SKM-1 treated with dmso at 0.1 percent for 144 hours (cell line): ENCODE data around the gene VAMP7.
A peak's percentile ranks its signal among the peaks of the same experiment; 100 is the strongest.
"Not testable (repeated sequence)": the region's sequence is repeated elsewhere in the genome, so short reads cannot be mapped to it uniquely, and the experiment has no call there.

Experiments
- DNase-seq: peaks from one replicate; lab custom pipeline; 2025; ENCODE audit not compliant: unreplicated experiment; lab: John Stamatoyannopoulos, UW

Gene VAMP7, protein sequence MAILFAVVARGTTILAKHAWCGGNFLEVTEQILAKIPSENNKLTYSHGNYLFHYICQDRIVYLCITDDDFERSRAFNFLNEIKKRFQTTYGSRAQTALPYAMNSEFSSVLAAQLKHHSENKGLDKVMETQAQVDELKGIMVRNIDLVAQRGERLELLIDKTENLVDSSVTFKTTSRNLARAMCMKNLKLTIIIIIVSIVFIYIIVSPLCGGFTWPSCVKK

DNA sequence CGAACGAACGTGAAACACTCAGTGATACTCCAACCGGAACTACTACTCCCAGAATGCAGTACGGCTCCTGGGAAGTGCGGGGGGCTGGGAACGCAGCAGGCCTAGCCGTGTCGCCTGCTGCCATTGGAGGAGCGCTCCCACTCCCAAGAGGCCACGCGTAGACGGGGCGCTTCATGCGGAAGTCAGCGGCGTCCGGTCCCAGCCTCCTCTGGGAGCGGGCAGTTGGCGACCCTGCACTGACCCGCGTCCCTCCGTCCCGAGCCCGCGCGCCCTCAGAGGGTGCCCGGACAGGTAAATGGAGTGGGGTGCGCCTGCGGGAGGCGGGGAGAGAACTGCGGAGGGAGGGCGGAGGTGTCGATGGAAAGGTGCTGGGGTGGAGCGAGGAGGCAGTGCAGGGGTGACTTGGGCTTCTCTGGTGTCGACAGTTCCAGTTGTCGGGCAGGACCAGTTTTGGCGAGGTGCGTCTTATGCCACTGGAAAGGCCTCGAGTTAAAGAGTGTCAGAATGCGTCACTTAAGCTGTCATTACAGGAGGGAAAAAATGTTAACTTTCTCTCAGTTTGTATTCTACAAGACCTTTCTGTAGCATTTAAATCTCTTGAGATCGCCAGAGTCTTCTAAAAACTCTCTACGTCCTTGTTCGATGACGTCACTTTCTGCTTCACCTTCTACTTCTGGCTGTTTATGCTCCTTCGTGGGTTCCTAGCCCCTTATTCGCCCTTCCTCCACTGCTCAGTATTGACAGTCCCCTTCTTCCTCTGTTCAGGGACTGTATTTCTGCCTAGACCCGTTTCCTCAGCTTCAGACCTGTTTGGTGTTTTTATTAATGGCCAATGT is at the start of gene VAMP7:
TSS of gene VAMP7 (plus strand) at position 188 of the 836 bp plus-strand sequence. CDS start 8,122 bp downstream, outside the sequence.
- peak; percentile 82 for DNase-seq

DNA sequence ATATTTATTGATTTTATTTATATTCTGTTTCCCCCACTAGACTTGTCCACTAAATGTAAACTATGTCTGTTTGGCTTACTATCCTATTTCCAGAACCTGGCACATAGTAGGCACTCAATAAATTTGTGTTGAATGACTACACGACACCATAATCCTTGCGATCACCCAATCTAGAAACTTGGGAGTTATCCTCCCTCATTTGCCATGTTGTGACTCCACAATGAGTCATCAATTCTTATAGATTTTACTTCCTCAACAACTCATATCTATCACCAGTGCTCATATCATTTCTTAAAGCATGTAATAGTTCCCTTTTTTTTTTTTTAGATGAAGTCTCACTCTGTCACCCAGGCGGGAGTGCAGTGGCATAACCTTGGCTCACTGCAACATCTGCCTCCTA is 39.9 kb upstream of the VAMP7 start:
- DNase-seq, result peak; percentile 67

DNA sequence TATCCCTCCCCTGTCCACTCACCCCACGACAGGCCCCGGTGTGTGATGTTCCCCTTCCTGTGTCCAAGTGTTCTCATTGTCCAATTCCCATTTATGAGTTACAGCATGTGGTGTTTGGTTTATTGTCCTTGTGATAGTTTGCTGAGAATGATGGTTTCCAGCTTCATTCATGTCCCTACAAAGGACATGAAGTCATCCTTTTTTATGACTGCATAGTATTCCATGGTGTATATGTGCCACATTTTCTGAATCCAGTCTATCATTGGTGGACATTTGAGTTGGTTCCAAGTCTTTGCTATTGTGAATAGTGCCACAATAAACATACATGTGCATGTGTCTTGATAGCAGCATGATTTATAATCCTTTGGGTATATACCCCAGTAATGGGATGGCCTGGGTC is 29.4 kb upstream of the VAMP7 start:
- not testable (repeated sequence) for DNase-seq

DNA sequence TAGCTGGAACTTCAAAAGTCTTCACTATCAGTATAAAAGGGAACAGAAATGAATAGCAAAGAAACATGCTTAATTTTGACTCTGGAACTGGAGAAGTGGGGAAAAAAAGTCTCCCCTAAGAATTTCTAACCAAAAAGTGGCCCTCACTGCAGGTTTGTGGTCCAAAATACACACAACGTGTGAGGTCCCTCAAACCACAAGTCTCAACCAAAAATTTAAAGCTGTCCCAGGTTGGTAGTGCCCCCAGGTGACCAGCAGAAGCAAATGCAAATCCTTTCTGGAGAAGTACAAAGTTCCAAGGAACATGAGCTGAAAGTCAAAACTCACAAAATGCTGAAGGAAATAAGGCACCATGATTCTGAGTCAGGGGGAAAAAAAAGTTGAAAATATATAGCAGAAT is 23.6 kb upstream of the VAMP7 start:
- peak; percentile 19 for DNase-seq

DNA sequence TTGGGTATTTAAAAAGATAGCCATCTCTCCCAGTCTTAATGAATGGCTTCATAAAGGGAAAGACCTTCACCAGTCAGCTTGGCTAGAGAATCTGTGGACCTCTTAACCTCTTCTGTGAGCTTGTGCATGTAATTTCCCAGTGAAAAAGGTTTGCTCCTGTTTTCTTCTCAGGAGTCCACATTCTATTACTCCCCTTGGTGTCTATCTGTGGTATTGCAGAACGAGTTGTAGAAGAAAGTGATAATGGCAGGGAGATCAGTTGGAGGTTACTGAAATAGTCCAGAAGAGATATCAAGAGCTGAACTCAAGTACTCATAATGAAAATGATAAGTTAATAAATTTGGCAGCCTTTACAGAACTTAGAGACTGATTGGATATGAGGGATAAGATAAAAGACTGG is 16.5 kb upstream of the VAMP7 start:
- peak; percentile 36 for DNase-seq

DNA sequence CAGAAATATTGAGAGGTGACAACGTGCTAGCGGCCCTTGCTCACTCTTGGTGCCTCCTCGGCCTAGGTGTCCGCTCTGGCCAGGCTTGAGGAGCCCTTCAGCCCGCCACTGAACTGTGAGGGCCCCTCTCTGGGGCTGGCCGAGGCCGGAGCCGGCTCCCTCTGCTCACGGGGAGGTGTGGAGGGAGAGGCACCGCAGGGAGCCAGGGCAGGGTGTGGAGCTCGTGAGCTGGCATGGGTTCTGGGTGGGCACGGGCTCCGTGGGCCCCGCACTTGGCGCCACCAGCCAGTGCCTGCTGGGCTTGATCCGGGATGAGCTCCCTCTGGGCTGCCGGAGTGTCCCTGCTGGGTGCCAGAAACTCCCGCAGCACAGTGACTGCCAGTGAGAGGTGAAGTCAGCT is 16.0 kb upstream of the VAMP7 start:
- DNase-seq, result no peak

DNA sequence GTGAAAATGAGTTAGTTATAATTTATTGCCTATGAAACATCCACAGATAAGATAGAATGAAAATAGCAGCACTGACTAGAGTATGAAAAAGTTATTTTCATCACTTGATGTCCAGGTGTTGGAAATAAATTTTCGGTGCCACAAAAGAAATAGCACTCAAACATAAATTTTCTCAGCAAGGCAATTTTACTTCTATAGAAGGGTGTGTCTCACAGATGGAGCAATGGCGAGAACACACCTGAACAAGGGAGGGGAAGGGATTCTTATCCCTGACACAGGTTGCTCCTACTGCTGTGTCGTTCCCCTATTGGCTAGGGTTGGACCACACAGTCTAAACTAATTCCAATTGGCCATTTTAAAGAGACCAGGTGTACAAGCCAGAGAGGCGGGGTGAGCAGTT is 13.3 kb upstream of the VAMP7 start:
- DNase-seq, result no peak

DNA sequence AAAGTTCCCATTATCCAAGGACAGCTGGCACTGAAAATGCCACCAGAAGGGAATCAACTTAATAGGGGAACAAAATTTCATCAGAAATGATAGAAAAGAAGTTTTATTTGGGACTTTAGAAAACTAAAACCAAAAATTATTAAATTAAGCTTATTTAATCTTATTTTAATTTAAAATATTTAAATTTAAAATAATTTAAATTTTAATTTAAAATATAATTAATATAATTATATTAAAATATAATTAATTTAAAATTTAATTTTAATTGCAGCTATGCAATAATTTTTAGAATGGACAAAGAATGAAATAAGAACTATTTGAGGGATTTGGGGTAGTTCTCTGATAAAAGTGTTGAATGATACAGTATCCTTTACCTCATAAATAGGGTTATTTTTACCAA is 10.2 kb upstream of the VAMP7 start:
- no peak for DNase-seq

DNA sequence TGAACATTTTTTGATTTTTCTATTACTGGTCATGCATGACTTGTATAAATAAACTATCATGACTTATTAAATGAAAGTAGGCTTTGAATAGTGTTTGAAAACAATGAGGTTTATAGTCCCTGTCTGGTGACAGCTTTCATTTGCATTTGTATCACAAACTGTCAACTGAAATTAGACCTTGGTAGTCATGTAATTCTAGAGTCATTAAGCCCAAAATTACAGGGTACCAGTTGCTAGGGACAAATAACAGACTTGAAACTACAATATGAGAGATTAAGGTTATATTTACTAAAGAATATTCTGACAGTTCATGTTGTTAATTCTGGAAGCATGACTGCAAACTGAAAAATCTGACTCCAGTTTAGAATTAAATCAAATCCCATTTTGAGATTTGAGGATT is 9.2 kb upstream of the VAMP7 start:
- no peak for DNase-seq

DNA sequence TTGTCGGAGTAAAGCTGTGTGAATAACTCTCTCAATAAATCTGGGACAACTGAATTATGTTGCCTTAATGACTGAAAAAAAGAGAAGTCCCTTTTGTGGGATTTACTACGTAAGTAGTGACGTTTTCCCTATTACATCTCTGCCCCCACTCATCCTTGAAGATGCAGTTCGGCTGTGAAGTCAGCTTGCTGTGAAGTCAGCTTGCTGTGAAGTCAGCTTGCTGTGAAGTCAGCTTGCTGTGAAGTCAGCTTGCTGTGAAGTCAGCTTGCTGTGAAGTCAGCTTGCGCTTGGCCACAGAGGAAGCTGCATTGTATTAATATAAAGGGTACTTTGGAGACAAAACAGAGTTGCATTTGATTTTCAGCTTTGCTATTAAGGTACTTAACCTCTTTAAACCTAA is 8.0 kb upstream of the VAMP7 start:
- DNase-seq, result no peak

DNA sequence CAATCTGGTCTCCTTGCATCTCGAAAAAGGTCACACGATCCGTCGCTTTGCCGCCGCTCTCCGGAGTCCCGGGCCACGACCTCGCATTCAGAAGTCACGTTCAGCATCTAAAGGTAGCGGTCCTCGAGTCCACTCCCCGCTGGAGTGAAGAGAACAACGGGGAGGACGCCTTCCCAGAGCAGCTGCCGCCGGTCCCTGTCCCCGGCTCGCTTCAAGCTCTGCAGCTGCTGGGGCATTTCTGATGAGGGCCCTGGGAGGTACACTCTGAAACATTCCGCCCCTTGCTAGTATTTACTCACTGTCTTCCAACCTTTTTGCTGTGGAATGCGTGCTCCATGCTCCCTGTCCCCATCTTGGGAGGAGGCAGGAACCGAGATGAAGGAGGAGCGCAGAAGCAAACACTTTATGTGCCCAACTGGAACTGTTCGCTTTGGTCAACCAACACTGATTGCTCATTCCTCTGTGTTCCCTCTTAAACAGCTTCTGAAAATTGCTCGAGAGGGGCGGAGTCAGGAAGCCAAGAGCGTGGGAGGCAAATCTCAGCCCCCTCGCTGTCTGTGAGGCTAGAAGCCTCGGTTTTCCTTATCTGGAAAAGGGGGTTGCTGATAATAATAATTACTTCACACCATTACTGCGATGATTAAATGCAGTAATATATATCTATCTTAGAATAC is 6.4 kb upstream of the VAMP7 start:
- no peak for DNase-seq

DNA sequence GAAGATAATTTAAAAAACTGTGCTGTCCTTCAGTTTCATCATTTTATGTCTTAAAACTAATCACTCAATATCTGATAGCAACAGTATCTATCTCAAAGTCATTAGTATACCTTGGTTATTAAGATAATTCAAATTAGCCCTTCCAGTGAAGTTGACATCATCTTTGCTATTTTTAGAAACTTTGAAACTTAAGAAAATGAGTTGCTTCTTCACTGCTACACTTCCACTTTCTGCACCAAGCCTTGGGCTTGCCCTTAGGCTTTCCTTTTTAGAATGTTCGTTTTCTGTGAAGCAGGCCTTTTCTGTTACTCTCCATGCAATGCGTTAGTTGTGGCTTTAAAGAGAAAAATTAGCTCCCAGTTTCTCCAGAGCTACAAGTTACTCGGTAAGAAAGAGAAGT is 4.4 kb upstream of the VAMP7 start:
- peak; percentile 17 for DNase-seq

DNA sequence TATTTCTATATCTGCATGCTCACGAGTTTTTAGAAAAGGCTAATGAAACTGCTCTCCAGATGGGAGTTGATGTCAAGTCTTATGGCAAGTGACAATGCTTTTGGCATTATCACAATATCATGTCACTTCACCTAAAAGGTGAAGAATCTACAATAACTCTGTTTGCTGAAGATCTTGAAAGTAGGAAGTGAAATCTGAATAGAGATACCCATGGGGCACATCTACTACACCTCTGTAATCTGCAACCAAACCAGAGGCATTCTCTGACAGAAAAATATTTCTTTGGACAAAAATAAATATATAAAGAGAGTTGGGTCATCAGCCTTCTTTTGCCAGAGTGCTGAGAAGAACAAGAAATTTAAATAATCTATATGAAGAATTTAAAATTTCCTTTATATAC is 3.9 kb upstream of the VAMP7 start:
- DNase-seq, result no peak

DNA sequence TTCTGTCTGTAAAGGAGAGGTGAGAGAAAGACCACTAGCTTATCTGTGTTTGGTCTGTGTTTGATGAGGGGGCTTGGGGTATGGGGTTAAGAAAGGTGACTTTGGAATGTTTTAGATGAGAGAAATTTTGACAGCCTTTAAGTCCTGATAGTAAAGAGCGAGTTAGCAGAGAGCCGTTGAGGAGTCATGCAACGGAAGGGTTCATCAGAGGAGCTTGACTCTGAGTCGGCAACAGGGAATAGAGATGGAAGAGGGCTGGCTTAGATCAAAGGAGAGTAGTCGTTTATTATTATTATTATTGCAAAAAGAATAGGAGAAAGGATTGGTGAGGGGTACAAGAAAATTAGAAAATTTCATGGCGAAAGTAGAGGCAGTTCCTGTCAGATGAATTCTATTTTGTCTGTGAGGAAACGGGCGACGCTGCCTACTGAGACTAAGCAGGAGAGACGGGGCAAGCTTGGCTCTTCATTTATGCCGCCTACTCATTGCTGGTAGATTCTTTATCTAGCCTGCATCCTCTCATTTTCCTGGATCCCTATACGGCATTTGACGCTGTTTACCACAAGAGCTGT is 473 bp upstream of the VAMP7 start:
- no peak for DNase-seq

DNA sequence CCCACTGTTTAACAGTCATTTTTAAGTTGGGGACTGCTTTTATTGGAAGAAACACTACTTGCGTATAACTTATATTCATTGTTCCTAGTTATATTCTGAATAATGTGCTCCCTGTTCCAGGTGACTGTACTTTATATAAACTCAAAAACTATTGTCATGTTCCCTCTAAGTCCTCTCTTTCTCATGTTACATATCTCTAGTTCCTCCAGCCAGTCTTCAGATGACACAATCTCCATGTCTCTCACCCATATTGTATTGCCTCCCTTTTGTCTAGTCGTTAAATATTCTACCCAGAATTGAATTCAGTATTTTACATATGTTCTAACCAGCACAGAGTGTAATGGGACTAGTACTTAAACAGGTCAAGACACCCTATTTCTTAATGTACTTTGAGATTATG is 5.3 kb downstream of the VAMP7 start:
- DNase-seq, result peak; percentile 37

DNA sequence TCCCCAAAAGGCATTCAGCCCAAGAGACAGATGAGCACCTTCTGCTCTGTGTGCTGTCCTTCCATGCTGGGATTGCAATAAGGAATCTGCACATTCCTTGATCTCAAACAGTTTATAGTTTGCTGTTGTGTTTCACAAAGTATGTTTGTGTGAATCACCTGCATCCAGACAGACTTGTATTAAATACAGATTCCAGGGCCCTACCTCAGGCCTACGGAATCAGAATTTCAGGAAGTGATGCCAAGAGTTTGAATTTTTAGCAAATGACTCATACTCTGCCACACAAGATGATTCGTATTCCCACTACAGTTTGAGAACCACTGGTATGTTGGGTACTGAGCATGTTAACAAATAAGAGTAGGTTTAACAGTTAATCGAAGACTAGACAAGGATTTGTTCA is 7.0 kb downstream of the VAMP7 start:
- peak; percentile 27 for DNase-seq

DNA sequence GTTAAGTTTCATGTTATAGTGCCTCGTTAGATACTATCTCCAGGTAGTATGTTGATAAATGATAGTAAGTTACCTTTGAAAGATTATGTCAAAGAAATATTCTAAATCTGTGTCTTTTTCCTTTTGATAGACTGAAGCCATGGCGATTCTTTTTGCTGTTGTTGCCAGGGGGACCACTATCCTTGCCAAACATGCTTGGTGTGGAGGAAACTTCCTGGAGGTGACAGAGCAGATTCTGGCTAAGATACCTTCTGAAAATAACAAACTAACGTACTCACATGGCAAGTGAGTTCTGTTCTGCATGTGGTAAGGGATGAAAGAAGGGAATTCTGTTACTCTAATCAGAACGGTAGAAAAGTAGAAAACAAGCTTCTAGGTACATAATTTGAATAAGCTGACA is 8.2 kb downstream of the VAMP7 start:
- DNase-seq, result no peak

DNA sequence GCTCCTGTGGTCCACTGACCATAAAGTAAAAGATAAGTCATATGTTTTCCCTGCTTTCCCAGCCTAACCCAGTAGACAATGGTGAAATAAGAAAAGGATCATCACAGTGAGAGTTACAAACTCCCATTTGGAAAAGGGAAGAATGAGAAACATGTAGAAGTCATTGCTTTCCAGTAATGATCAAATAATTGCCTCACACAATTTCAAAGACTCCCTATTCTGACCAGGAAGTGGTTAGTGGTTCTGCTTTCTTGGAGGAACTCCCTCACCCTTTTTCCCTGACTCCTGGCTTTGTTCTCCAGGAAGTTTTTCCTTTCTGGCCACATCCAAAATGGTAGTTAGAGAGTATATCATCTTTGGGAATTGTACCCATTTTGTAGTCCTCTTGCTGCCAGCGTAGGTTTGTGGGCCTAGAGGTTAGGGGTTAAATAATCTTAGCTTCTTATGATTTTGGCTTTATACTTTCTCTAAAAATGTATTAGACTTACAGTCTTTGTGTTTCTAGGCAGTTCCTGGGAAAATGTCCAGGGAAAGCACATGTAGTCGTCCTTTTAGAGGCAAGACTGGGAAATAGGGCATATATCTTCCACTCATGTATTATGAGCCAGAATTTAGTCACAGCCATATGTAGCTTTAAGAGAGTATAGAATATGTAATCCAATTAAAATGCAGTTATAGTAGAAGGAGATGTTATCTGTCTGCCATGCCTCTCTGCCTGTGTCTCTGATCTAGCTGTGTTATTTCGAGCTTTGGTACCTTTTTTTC is 10.5 kb downstream of the VAMP7 start:
- DNase-seq, result peak; percentile 22

DNA sequence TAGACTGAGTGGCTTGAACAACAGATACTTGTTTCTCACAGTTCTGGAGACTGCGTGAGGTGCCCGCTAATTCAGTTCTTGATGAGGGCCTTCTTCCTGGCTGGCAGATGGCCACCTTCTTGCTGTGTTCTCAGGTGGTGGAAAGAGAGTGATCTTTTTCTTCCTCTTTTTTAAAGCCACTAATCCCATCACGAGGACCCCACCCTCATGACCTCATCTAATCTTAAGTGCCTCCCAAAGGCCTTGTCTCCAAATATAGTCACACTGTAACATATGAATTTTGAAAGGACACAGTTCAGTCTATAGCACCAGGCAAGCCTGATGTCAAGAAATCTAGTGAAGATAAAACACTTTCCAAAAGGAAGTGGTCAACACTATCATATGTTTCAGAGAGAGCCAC is 12.4 kb downstream of the VAMP7 start:
- DNase-seq, result peak; percentile 16

DNA sequence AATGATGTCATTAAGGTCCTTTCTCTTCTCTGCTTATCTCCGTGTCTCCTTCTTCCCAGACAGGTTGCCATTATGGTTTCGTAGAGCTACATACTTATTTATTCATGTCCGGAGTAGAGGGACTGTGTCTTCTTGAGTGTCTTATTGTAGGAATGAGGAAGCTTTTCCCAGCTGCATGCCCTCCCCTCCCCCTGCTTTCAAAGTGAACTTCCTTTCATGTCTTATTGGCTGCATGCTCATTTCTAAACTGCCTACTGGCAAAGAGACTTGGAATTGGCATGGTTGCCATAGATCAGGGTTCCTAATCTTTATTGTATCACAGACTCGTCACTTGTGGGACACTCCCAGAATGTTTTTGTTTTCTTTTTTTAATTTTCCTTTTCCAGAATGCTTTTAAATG is 15.4 kb downstream of the VAMP7 start:
- DNase-seq, result peak; percentile 2

DNA sequence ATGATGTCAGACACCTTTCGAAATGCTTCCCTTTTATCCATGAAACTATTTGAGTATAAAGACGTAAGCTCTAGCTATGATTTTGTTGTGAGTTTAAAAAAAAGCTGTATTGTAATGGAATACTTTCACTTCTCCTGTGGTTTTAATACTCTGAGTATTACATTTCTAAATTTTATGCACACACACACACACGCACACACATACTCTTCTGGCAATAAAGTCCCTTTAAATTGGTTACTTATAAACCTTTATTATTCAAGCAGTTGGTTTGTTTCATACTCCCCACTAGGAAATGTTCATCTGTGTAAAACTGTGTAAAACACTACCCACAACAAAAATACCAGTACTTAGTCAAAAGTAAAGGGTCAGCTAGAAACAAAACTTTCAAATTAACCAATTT is 18.2 kb downstream of the VAMP7 start:
- no peak for DNase-seq
